Liver (tissue), 9 donors: ENCODE results near the gene TMEM145. TPM values are rescaled to one million over a fixed set of nuclear protein-coding genes. Genes with fewer than 3 reads are reported as not detected.
A peak's percentile ranks its signal among the peaks of the same experiment; 100 is the strongest.

Experiments used
- DNase-seq: peaks from one replicate; pipeline ENCODE4 v3.0.0-alpha.2; 2017; ENCODE audit warnings: low spot score
- H3K27ac ChIP-seq, 2 donors: one replicate each; pipeline ENCODE4 v1.7.0; 2013; ENCODE audit warnings: inconsistent platforms in 2 of 2, low read length in 2 of 2, control low read depth in 1 of 2, low read depth in 1 of 2, mild to moderate bottlenecking in 1 of 2
- H3K27me3 ChIP-seq, 4 donors: one replicate each; pipeline versions ENCODE4 v1.6.1 to v1.7.0; 2013; ENCODE audit warnings: low read length in 3 of 4, inconsistent platforms in 1 of 4, mild to moderate bottlenecking in 1 of 4, moderate library complexity in 1 of 4; ENCODE audit not compliant: control insufficient read depth in 4 of 4, insufficient read depth in 4 of 4
- H3K36me3 ChIP-seq, 4 donors: one replicate each; pipeline versions ENCODE4 v1.6.1 to v1.7.0; 2013; ENCODE audit warnings: low read length in 3 of 4, mild to moderate bottlenecking in 3 of 4, low read depth in 1 of 4, moderate library complexity in 1 of 4; ENCODE audit not compliant: control insufficient read depth in 4 of 4, insufficient read depth in 3 of 4
- H3K4me1 ChIP-seq, 4 donors: one replicate each; pipeline versions ENCODE4 v1.6.1 to v1.7.0; 2013; ENCODE audit warnings: low read length in 3 of 4, mild to moderate bottlenecking in 3 of 4, moderate library complexity in 1 of 4; ENCODE audit not compliant: control insufficient read depth in 4 of 4, insufficient read depth in 4 of 4
- H3K4me3 ChIP-seq, 3 donors: one replicate each; pipeline versions ENCODE4 v1.6.1 to v1.7.0; 2013; ENCODE audit warnings: low read length in 3 of 3, control low read depth in 1 of 3, low read depth in 1 of 3, mild to moderate bottlenecking in 1 of 3
- H3K9ac ChIP-seq, 2 donors: one replicate each; pipeline ENCODE4 v1.7.0; 2013; ENCODE audit warnings: low read length in 2 of 2, mild to moderate bottlenecking in 2 of 2, moderate library complexity in 2 of 2, control low read depth in 1 of 2, low read depth in 1 of 2
- H3K9me3 ChIP-seq, 4 donors: one replicate each; pipeline versions ENCODE4 v1.6.1 to v1.7.0; 2013; ENCODE audit warnings: low read length in 3 of 4; ENCODE audit not compliant: control insufficient read depth in 4 of 4
- CTCF ChIP-seq: fragments of 150-350 bp; IDR thresholded peaks from 2 replicates; pipeline ENCODE4 v1.5.1; 2017; ENCODE audit warnings: improper control_type of control experiment, low read depth, low read length; ENCODE audit not compliant: missing input control
- EGR1 ChIP-seq, 2 donors: IDR thresholded peaks; 2 replicates each; pipeline ENCODE4 v1.6.1; 2016 to 2018; ENCODE audit warnings: antibody characterized with exemption in 2 of 2, low read depth in 2 of 2
- FOXA2 ChIP-seq: IDR thresholded peaks from 2 replicates; pipeline ENCODE4 v1.6.1; 2016; ENCODE audit warnings: antibody characterized with exemption
- GABPA ChIP-seq, 2 donors: IDR thresholded peaks in 1 of 2; conservative IDR thresholded peaks in 1 of 2; 2 replicates each; pipeline ENCODE4 v1.6.1; 2016; ENCODE audit warnings: antibody characterized with exemption in 2 of 2, mild to moderate bottlenecking in 1 of 2, moderate library complexity in 1 of 2
- HNF4A ChIP-seq, 2 donors: conservative IDR thresholded peaks; 2 replicates each; pipeline ENCODE4 v1.6.1; 2016; ENCODE audit warnings: antibody characterized with exemption in 2 of 2, mild to moderate bottlenecking in 2 of 2
- HNF4G ChIP-seq: IDR thresholded peaks from 2 replicates; pipeline ENCODE4 v1.6.1; 2016; ENCODE audit warnings: antibody characterized with exemption
- NR2F2 ChIP-seq: IDR thresholded peaks from 2 replicates; pipeline ENCODE4 v1.6.1; 2016; ENCODE audit warnings: antibody characterized with exemption
- RAD21 ChIP-seq, 2 donors: IDR thresholded peaks; 2 replicates each; pipeline ENCODE4 v1.6.1; 2016; ENCODE audit warnings: antibody characterized with exemption in 2 of 2, mild to moderate bottlenecking in 2 of 2
- REST ChIP-seq: IDR thresholded peaks from 2 replicates; pipeline ENCODE4 v1.6.1; 2016; ENCODE audit warnings: antibody characterized with exemption, mild to moderate bottlenecking
- RXRA ChIP-seq, 2 donors: IDR thresholded peaks; 2 replicates each; pipeline ENCODE4 v1.6.1; 2017 to 2018; ENCODE audit warnings: antibody characterized with exemption in 2 of 2, mild to moderate bottlenecking in 1 of 2
- SP1 ChIP-seq: IDR thresholded peaks from 2 replicates; pipeline ENCODE4 v1.6.1; 2018; ENCODE audit warnings: antibody characterized with exemption, mild to moderate bottlenecking
- TAF1 ChIP-seq: conservative IDR thresholded peaks from 2 replicates; pipeline ENCODE4 v1.6.1; 2016; ENCODE audit warnings: antibody characterized with exemption, mild to moderate bottlenecking
- YY1 ChIP-seq: IDR thresholded peaks from 2 replicates; pipeline ENCODE4 v1.6.1; 2016; ENCODE audit warnings: antibody characterized with exemption, mild to moderate bottlenecking
- WGBS: extraction: QIAGEN DNeasy Blood & Tissue Kit; methylation state at CpG from one replicate; pipeline ENCODE4 v1.1.7; 2013; 5-methylcytosine and 5-hydroxymethylcytosine counted together
- polyA plus RNA-seq, 2 donors: library from polyadenylated mRNA; stranded (reverse) in 1 of 2; unstranded in 1 of 2; fragments of 200-250 nt in 1 of 2; fragments of >200 nt in 1 of 2; fragmentation: Nextera tagmentation in 1 of 2; extraction: Ambion mirVana in 1 of 2; gene quantifications; one replicate each; pipeline versions ENCODE4 v1.2.1 to v1.2.3, GENCODE V29; 2013 to 2015
- total RNA-seq, 2 donors: library from RNA; depleted of rRNA; stranded (reverse); fragments of >200 nt; gene quantifications; one replicate each; pipeline ENCODE4 v1.2.3, GENCODE V29; 2014
- donor health status: healthy.
- donor health status: healthy.
- donor health status: healthy.
- donor health status: healthy.
- donor health status: healthy.

TMEM145 gene
- total and polyA plus RNA-seq, 4 donors: 0.02 to 0.08 TPM; not detected in 2

GRCh38 chr19:42301646-42302203 lies 11.4 kb upstream of the TMEM145 start, which contains the start of gene PRR19:
PRR19 (plus strand) TSS chr19:42302132; CDS start chr19:42309585, 7,453 bp downstream.
- Histone ChIP-seq H3K4me3 (peak within 1 kb of the TSS; percentile 61 to 75 (median 67)), H3K9me3 (no peaks in the 10 kb centered on the region), H3K36me3 (no peaks in the 10 kb centered on the region), H3K27ac (peak within 1 kb of the TSS in 1 of 2 donors; percentile 50), H3K27me3 (no peaks in the 10 kb centered on the region), H3K4me1 (peaks cover 2 to 22% (median 7%) of the 10 kb centered on the region in 4 donors), H3K9ac (no peak within 1 kb of the TSS)
- 21% methylated on average over 21 of the region's 21 CpGs for WGBS
- peak; percentile 68 for DNase-seq
- no peak for TF ChIP-seq GABPA (IDR thresholded peaks at IDR 0.05 in 1 of 2, conservative IDR thresholded peaks at IDR 0.05 in 1 of 2)
- TF ChIP-seq NR2F2: no peak
- no peak for TF ChIP-seq TAF1
- TF ChIP-seq RXRA (IDR thresholded peaks at IDR 0.05): no peak
- no peak for TF ChIP-seq SP1

GRCh38 chr19:42303101-42303464 lies 10.0 kb upstream of the TMEM145 start:
- H3K27ac ChIP-seq: no peak overlapping the region
- H3K9me3 ChIP-seq: no peaks in the 10 kb centered on the region
- peaks cover 2 to 19% (median 7%) of the 10 kb centered on the region in 4 donors for H3K4me1 ChIP-seq
- H3K9ac ChIP-seq: no peak overlapping the region
- H3K4me3 ChIP-seq: peak overlapping the region in 1 of 3 donors; percentile 61
- 87% methylated on average over 11 of the region's 11 CpGs for WGBS
- H3K36me3 ChIP-seq: no peaks in the 10 kb centered on the region
- no peak for DNase-seq
- no peaks in the 10 kb centered on the region for H3K27me3 ChIP-seq
- TF ChIP-seq REST (no peak), CTCF (no peak), HNF4A (conservative IDR thresholded peaks at IDR 0.05) (no peak), GABPA (IDR thresholded peaks at IDR 0.05 in 1 of 2, conservative IDR thresholded peaks at IDR 0.05 in 1 of 2) (no peak), YY1 (no peak), EGR1 (IDR thresholded peaks at IDR 0.05; ENCODE audit: low read depth in 2 of 2) (no peak), NR2F2 (no peak), FOXA2 (no peak), HNF4G (no peak), SP1 (no peak), RAD21 (IDR thresholded peaks at IDR 0.05) (no peak)
